T-cell (primary cell): ENCODE results near the gene RAB10. TPM values are rescaled to one million over a fixed set of nuclear protein-coding genes. Genes with fewer than 3 reads are reported as not detected.

Experiments used
- ATAC-seq, 4 experiments: fragments of 200-7000 bp in 3 of 4; fragments of 150-1000 bp in 1 of 4; cut with Tn5 transposase; replicated peaks in 1 of 4; 1 replicate in 3 of 4; 2 replicates in 1 of 4; pipeline ENCODE4 v1.10.0; 2021; ENCODE audit warnings: moderate library complexity in 3 of 4, mild to moderate bottlenecking in 2 of 4, moderate number of reproducible peaks in 1 of 4
- CTCF ChIA-PET, 2 donors: fragments of 300-600 bp; sonication (Branson Sonifier 250); formaldehyde crosslinking; loops; one replicate each; lab custom pipeline; 2022; ENCODE audit warnings: antibody characterized with exemption in 2 of 2; lab: Charles Lee
- POLR2A ChIA-PET, 2 donors: fragments of 300-600 bp; sonication (Branson Sonifier 250); formaldehyde crosslinking; loops; one replicate each; lab custom pipeline; 2022; ENCODE audit warnings: antibody characterized with exemption in 2 of 2; lab: Charles Lee
- DNase-seq, 35 experiments: peaks; one replicate each; pipeline versions ENCODE4 v3.0.0 to v3.0.0-alpha.2; 2013 to 2023
- H3K27ac ChIP-seq: one replicate; pipeline ENCODE4 v1.5.1; 2013; ENCODE audit warnings: low read length
- H3K27me3 ChIP-seq, 2 experiments: replicated peaks in 1 of 2; 1 replicate in 1 of 2; 2 replicates in 1 of 2; pipeline versions ENCODE4 v1.6.1 to v1.7.0; 2013; ENCODE audit warnings: low read length in 1 of 2, mixed read lengths in 1 of 2; ENCODE audit not compliant: control insufficient read depth in 2 of 2, insufficient read depth in 2 of 2; ENCODE audit errors: extremely low read depth in 1 of 2
- H3K36me3 ChIP-seq, 2 donors: 1 replicate in 1 of 2; 2 replicates in 1 of 2; pipeline versions ENCODE4 v1.6.1 to v1.7.0; 2013; ENCODE audit warnings: low read length in 1 of 2; ENCODE audit not compliant: control insufficient read depth in 2 of 2, insufficient read depth in 1 of 2; ENCODE audit errors: extremely low read depth in 1 of 2
- H3K4me1 ChIP-seq, 2 experiments: 1 replicate in 1 of 2; 2 replicates in 1 of 2; pipeline versions ENCODE4 v1.6.1 to v1.7.0; 2013; ENCODE audit warnings: low read length in 2 of 2, mixed read lengths in 1 of 2; ENCODE audit not compliant: insufficient read depth in 2 of 2, control insufficient read depth in 1 of 2; ENCODE audit errors: extremely low read depth in 1 of 2
- H3K4me3 ChIP-seq, 2 donors: 1 replicate in 1 of 2; 2 replicates in 1 of 2; pipeline versions ENCODE4 v1.5.1 to v1.7.0; 2013; ENCODE audit warnings: mild to moderate bottlenecking in 2 of 2, low read length in 1 of 2, moderate library complexity in 1 of 2; ENCODE audit not compliant: control insufficient read depth in 1 of 2; ENCODE audit errors: extremely low read depth in 1 of 2
- H3K9me3 ChIP-seq: 2 replicates; pipeline ENCODE4 v1.7.0; 2013
- H3K27ac Mint-ChIP-seq, 2 donors: one replicate each; pipeline ENCODE4 v1.8.0; 2020 to 2021; ENCODE audit warnings: mild to moderate bottlenecking in 2 of 2, mixed read lengths in 2 of 2
- H3K27me3 Mint-ChIP-seq, 2 donors: one replicate each; pipeline ENCODE4 v1.8.0; 2021 to 2022; ENCODE audit warnings: mixed read lengths in 2 of 2
- H3K36me3 Mint-ChIP-seq: one replicate; pipeline ENCODE4 v1.8.0; 2021; ENCODE audit warnings: mixed read lengths
- H3K4me1 Mint-ChIP-seq, 3 donors: one replicate each; pipeline ENCODE4 v1.8.0; 2020 to 2022; ENCODE audit warnings: mixed read lengths in 3 of 3, mild to moderate bottlenecking in 1 of 3
- H3K4me3 Mint-ChIP-seq, 3 donors: one replicate each; pipeline ENCODE4 v1.8.0; 2020 to 2022; ENCODE audit warnings: mild to moderate bottlenecking in 3 of 3, mixed read lengths in 3 of 3, moderate library complexity in 3 of 3
- H3K9me3 Mint-ChIP-seq, 3 donors: one replicate each; pipeline ENCODE4 v1.8.0; 2020 to 2022; ENCODE audit warnings: mixed read lengths in 3 of 3
- WGBS: methylation state at CpG from one replicate; pipeline ENCODE4 v1.1.5; 2013; ENCODE audit warnings: missing lambda C conversion rate; ENCODE audit not compliant: insufficient coverage; 5-methylcytosine and 5-hydroxymethylcytosine counted together
- total RNA-seq, 35 experiments: library from RNA in 6 of 35; stranded (reverse) in 6 of 35; fragments of 120-200 nt in 1 of 35; gene quantifications; one replicate each; pipeline versions ENCODE4 v1.2.1 to v1.2.4 and lab custom pipeline; 2013 to 2026

RAB10 gene
- total RNA-seq, 5 donors from 2014 or later (not counting 1 experiment from before 2014, with no cell fraction given), result 35.0 to 78.7 (median 71.2) TPM

- H3K9me3 Mint-ChIP-seq, result no peaks in the 10 kb centered on the region
Measured at GRCh38 chr2:26070730-26071129, 36.8 kb downstream of the RAB10 start.

GRCh38 chr2:26072925-26073768 lies 39.3 kb downstream of the RAB10 start:
- WGBS, result 91% methylated on average over 1 of the region's 1 CpG
- ChIA-PET POLR2A (interaction anchor here in 1 of 2 donors (0.7 kb wide), 1 partner anchor 10 kb away, joined by 4 read pairs; no protein-coding TSS in a partner anchor), CTCF (interaction anchor here in 1 of 2 donors (0.9 to 1.8 kb wide), 3 partner anchors 13 to 122 kb away, joined by 3 to 4 read pairs (median 3); no protein-coding TSS in a partner anchor)

More at GRCh38 chr2:26070730-26071129, 36.8 kb downstream of the RAB10 start:
- POLR2A ChIA-PET, result interaction anchor here (0.5 to 0.7 kb wide), 2 partner anchors 14 to 161 kb away, joined by 3 read pairs; no protein-coding TSS in a partner anchor
- H3K27ac Mint-ChIP-seq, result no peak overlapping the region
- peaks cover 9 to 14% of the 10 kb centered on the region in 2 experiments for H3K4me1 ChIP-seq
- no peaks in the 10 kb centered on the region for H3K27me3 Mint-ChIP-seq
- H3K9me3 ChIP-seq, result no peaks in the 10 kb centered on the region
- peaks cover 8% of the 10 kb centered on the region for H3K36me3 Mint-ChIP-seq
- H3K27me3 ChIP-seq, result no peaks in the 10 kb centered on the region
- H3K27ac ChIP-seq, result no peak overlapping the region
- H3K4me1 Mint-ChIP-seq, result peaks cover 67 to 74% (median 69%) of the 10 kb centered on the region in 3 donors
- H3K4me3 Mint-ChIP-seq, result no peak overlapping the region
- no peak overlapping the region for H3K4me3 ChIP-seq
- no peaks in the 10 kb centered on the region for H3K36me3 ChIP-seq
- ATAC-seq, result no peak
- no peak for DNase-seq
- CTCF ChIA-PET, result interaction anchor here in 1 of 2 donors (1.3 kb wide), 2 partner anchors 15 to 18 kb away, joined by 4 read pairs; no protein-coding TSS in a partner anchor

GRCh38 chr2:26073830-26074229 lies 39.9 kb downstream of the RAB10 start:
- peaks cover 3 to 11% of the 10 kb centered on the region in 2 experiments for H3K4me1 ChIP-seq
- H3K27ac ChIP-seq, result no peak overlapping the region
- ATAC-seq (no peak), DNase-seq (no peak)
- H3K9me3 ChIP-seq, result no peaks in the 10 kb centered on the region
- Mint-ChIP-seq H3K9me3 (no peaks in the 10 kb centered on the region), H3K27me3 (no peaks in the 10 kb centered on the region), H3K4me3 (no peak overlapping the region), H3K27ac (no peak overlapping the region), H3K4me1 (peaks cover 38 to 57% (median 49%) of the 10 kb centered on the region in 3 donors), H3K36me3 (peaks cover 4% of the 10 kb centered on the region)
- CTCF ChIA-PET, result interaction anchor here in 1 of 2 donors (0.9 to 2.4 kb wide), 4 partner anchors 11 to 123 kb away, joined by 3 to 6 read pairs (median 4); no protein-coding TSS in a partner anchor
- 100% methylated on average over 3 of the region's 3 CpGs for WGBS
- no peaks in the 10 kb centered on the region for H3K36me3 ChIP-seq
- no peaks in the 10 kb centered on the region for H3K27me3 ChIP-seq
- POLR2A ChIA-PET, result interaction anchor here in 1 of 2 donors (0.7 kb wide), 1 partner anchor 10 kb away, joined by 4 read pairs; no protein-coding TSS in a partner anchor
- no peak overlapping the region for H3K4me3 ChIP-seq

More at GRCh38 chr2:26072925-26073768, 39.3 kb downstream of the RAB10 start:
- no peaks in the 10 kb centered on the region for H3K9me3 ChIP-seq
- no peaks in the 10 kb centered on the region for H3K36me3 ChIP-seq
- DNase-seq, result no peak
- peaks cover 45 to 60% (median 54%) of the 10 kb centered on the region in 3 donors for H3K4me1 Mint-ChIP-seq
- H3K4me1 ChIP-seq, result peaks cover 8 to 13% of the 10 kb centered on the region in 2 experiments
- no peaks in the 10 kb centered on the region for H3K9me3 Mint-ChIP-seq
- no peak overlapping the region for H3K4me3 Mint-ChIP-seq
- H3K4me3 ChIP-seq, result no peak overlapping the region
- H3K27me3 ChIP-seq, result no peaks in the 10 kb centered on the region
- no peak for ATAC-seq
- H3K27ac Mint-ChIP-seq, result peak overlapping the region in 1 of 2 donors; percentile 34
- no peaks in the 10 kb centered on the region for H3K27me3 Mint-ChIP-seq
- no peaks in the 10 kb centered on the region for H3K36me3 Mint-ChIP-seq
- no peak overlapping the region for H3K27ac ChIP-seq

GRCh38 chr2:26074676-26075075 lies 40.8 kb downstream of the RAB10 start:
- H3K27ac Mint-ChIP-seq, result no peak overlapping the region

GRCh38 chr2:26075173-26075572 lies 41.3 kb downstream of the RAB10 start:
- H3K27me3 Mint-ChIP-seq, result no peaks in the 10 kb centered on the region
- peaks cover 3% of the 10 kb centered on the region for H3K9me3 ChIP-seq
- POLR2A ChIA-PET, result no interaction called here
- WGBS, result no CpG with 5 or more reads among the region's 1 CpG
- peaks cover 15% of the 10 kb centered on the region for H3K36me3 Mint-ChIP-seq
- H3K36me3 ChIP-seq, result no peaks in the 10 kb centered on the region
- ATAC-seq, result no peak
- H3K27ac ChIP-seq, result no peak overlapping the region
- no peaks in the 10 kb centered on the region for H3K27me3 ChIP-seq
- peaks cover 0 to 3% (median 1%) of the 10 kb centered on the region in 3 donors for H3K9me3 Mint-ChIP-seq
- no peak overlapping the region for H3K4me3 ChIP-seq
- no peaks in the 10 kb centered on the region for H3K4me1 ChIP-seq
- DNase-seq, result no peak
- no peak overlapping the region for H3K4me3 Mint-ChIP-seq
- H3K4me1 Mint-ChIP-seq, result peaks cover 28 to 49% (median 41%) of the 10 kb centered on the region in 3 donors
- CTCF ChIA-PET, result interaction anchor here in 1 of 2 donors (0.5 to 2.4 kb wide), 3 partner anchors 10 to 101 kb away, joined by 3 to 6 read pairs (median 3); no protein-coding TSS in a partner anchor
- H3K27ac Mint-ChIP-seq, result no peak overlapping the region

More at GRCh38 chr2:26074676-26075075, 40.8 kb downstream of the RAB10 start:
- Mint-ChIP-seq H3K4me1 (peaks cover 33 to 54% (median 46%) of the 10 kb centered on the region in 3 donors), H3K4me3 (no peak overlapping the region), H3K36me3 (peaks cover 10% of the 10 kb centered on the region), H3K9me3 (no peaks in the 10 kb centered on the region), H3K27me3 (no peaks in the 10 kb centered on the region)
- no CpG with 5 or more reads among the region's 8 CpGs for WGBS
- H3K4me1 ChIP-seq, result peaks cover 0 to 4% of the 10 kb centered on the region in 2 experiments
- ATAC-seq (no peak), DNase-seq (no peak)
- no peak overlapping the region for H3K27ac ChIP-seq
- H3K9me3 ChIP-seq, result no peaks in the 10 kb centered on the region
- no peak overlapping the region for H3K4me3 ChIP-seq
- POLR2A ChIA-PET, result no interaction called here
- no peaks in the 10 kb centered on the region for H3K36me3 ChIP-seq
- CTCF ChIA-PET, result interaction anchor here in 1 of 2 donors (0.5 to 2.4 kb wide), 3 partner anchors 11 to 100 kb away, joined by 3 to 6 read pairs (median 3); no protein-coding TSS in a partner anchor
- H3K27me3 ChIP-seq, result no peaks in the 10 kb centered on the region

- ChIA-PET POLR2A (interaction anchor here in 1 of 2 donors (0.5 to 0.6 kb wide), 2 partner anchors 125 to 217 kb away, joined by 3 to 4 read pairs; no protein-coding TSS in a partner anchor), CTCF (interaction anchor here in 1 of 2 donors (0.5 to 2.4 kb wide), 3 partner anchors 9 to 14 kb away, joined by 3 to 6 read pairs (median 5); no protein-coding TSS in a partner anchor)
- Mint-ChIP-seq H3K4me3 (no peak overlapping the region), H3K27me3 (no peaks in the 10 kb centered on the region), H3K27ac (no peak overlapping the region), H3K36me3 (peaks cover 24% of the 10 kb centered on the region), H3K4me1 (peaks cover 26 to 41% (median 33%) of the 10 kb centered on the region in 3 donors), H3K9me3 (peaks cover 2 to 10% (median 8%) of the 10 kb centered on the region in 3 donors)
- Histone ChIP-seq H3K4me1 (no peaks in the 10 kb centered on the region), H3K4me3 (no peak overlapping the region), H3K36me3 (no peaks in the 10 kb centered on the region), H3K9me3 (peaks cover 3% of the 10 kb centered on the region), H3K27me3 (no peaks in the 10 kb centered on the region), H3K27ac (no peak overlapping the region)
- DNase-seq (no peak), ATAC-seq (no peak)
- no CpG with 5 or more reads among the region's 1 CpG for WGBS
Measured at GRCh38 chr2:26076001-26076587, 42.2 kb downstream of the RAB10 start.
